Endothelial cell of umbilical vein (primary cell): ENCODE measurements around the gene TGFBI.

ENCODE experiments used
- CTCF ChIP-seq, 2 donors: IDR thresholded peaks; 1 replicate in 1 of 2; 2 replicates in 1 of 2; pipeline ENCODE4 v1.5.1; 2011; ENCODE audit warnings: low read length in 2 of 2, mild to moderate bottlenecking in 2 of 2, moderate library complexity in 2 of 2, control low read depth in 1 of 2, inconsistent platforms in 1 of 2, low read depth in 1 of 2; ENCODE audit not compliant: insufficient read depth in 1 of 2; ENCODE audit errors: extremely low read depth in 1 of 2
- EZH2 ChIP-seq: IDR thresholded peaks from 2 replicates; pipeline ENCODE4 v1.6.1; 2012; ENCODE audit warnings: borderline replicate concordance, low read depth, mild to moderate bottlenecking, moderate library complexity, low read length, inconsistent platforms; ENCODE audit not compliant: severe bottlenecking
- JUN ChIP-seq: IDR thresholded peaks from 2 replicates; pipeline ENCODE4 v1.6.1; 2011; ENCODE audit warnings: borderline replicate concordance, low read depth; ENCODE audit not compliant: insufficient read length, insufficient read depth
- MYC ChIP-seq: IDR thresholded peaks from one replicate; pipeline ENCODE4 v1.6.1; 2011; ENCODE audit warnings: mild to moderate bottlenecking, low read depth, low read length
- POLR2A ChIP-seq: IDR thresholded peaks from 2 replicates; pipeline ENCODE4 v1.6.1; 2012; ENCODE audit warnings: low read depth, mild to moderate bottlenecking, control low read depth, low read length
- POLR2AphosphoS5 ChIP-seq: IDR thresholded peaks from 2 replicates; pipeline ENCODE4 v1.6.1; 2012; ENCODE audit warnings: low read depth, mild to moderate bottlenecking, control low read depth, low read length, moderate library complexity; ENCODE audit not compliant: insufficient read depth

- TF ChIP-seq JUN, result no peak
- no peak for TF ChIP-seq POLR2A
- no peak for TF ChIP-seq CTCF (IDR thresholded peaks at IDR 0.05; ENCODE audit: extremely low read depth in 1 of 2, insufficient read depth in 1 of 2, low read depth in 1 of 2, low read length in 2 of 2)
- no peak for TF ChIP-seq POLR2AphosphoS5
- TF ChIP-seq MYC, result no peak
- no peak for TF ChIP-seq EZH2
These were observed 47.3 kb downstream of the TGFBI start for GRCh38 chr5:136076067-136076466.
